Endothelial cell of umbilical vein (primary cell): ENCODE data around the gene SCO2.

Source experiments
- CTCF ChIP-seq, 2 donors: IDR thresholded peaks; 1 replicate in 1 of 2; 2 replicates in 1 of 2; pipeline ENCODE4 v1.5.1; 2011; ENCODE audit warnings: low read length in 2 of 2, mild to moderate bottlenecking in 2 of 2, moderate library complexity in 2 of 2, control low read depth in 1 of 2, inconsistent platforms in 1 of 2, low read depth in 1 of 2; ENCODE audit not compliant: insufficient read depth in 1 of 2; ENCODE audit errors: extremely low read depth in 1 of 2
- EZH2 ChIP-seq: IDR thresholded peaks from 2 replicates; pipeline ENCODE4 v1.6.1; 2012; ENCODE audit warnings: borderline replicate concordance, low read depth, mild to moderate bottlenecking, moderate library complexity, low read length, inconsistent platforms; ENCODE audit not compliant: severe bottlenecking
- FOS ChIP-seq: IDR thresholded peaks from 2 replicates; pipeline ENCODE4 v1.6.1; 2011; ENCODE audit warnings: mild to moderate bottlenecking, low read length, moderate library complexity, borderline replicate concordance; ENCODE audit not compliant: insufficient read depth
- GATA2 ChIP-seq: IDR thresholded peaks from 2 replicates; pipeline ENCODE4 v1.7.0; 2011; ENCODE audit warnings: low read depth, mild to moderate bottlenecking, moderate library complexity, mixed read lengths, low read length; ENCODE audit not compliant: insufficient read length, insufficient read depth
- JUN ChIP-seq: IDR thresholded peaks from 2 replicates; pipeline ENCODE4 v1.6.1; 2011; ENCODE audit warnings: borderline replicate concordance, low read depth; ENCODE audit not compliant: insufficient read length, insufficient read depth
- MAX ChIP-seq: IDR thresholded peaks from 2 replicates; pipeline ENCODE4 v1.6.1; 2011; ENCODE audit not compliant: insufficient read depth, insufficient read length
- MYC ChIP-seq: IDR thresholded peaks from one replicate; pipeline ENCODE4 v1.6.1; 2011; ENCODE audit warnings: mild to moderate bottlenecking, low read depth, low read length
- POLR2A ChIP-seq: IDR thresholded peaks from 2 replicates; pipeline ENCODE4 v1.6.1; 2012; ENCODE audit warnings: low read depth, mild to moderate bottlenecking, control low read depth, low read length
- POLR2AphosphoS5 ChIP-seq: IDR thresholded peaks from 2 replicates; pipeline ENCODE4 v1.6.1; 2012; ENCODE audit warnings: low read depth, mild to moderate bottlenecking, control low read depth, low read length, moderate library complexity; ENCODE audit not compliant: insufficient read depth

GRCh38 chr22:50545522-50546325 lies 20.3 kb upstream of the SCO2 start, which contains the start of gene KLHDC7B:
- TF ChIP-seq CTCF (IDR thresholded peaks at IDR 0.05; ENCODE audit: extremely low read depth in 1 of 2, insufficient read depth in 1 of 2, low read depth in 1 of 2, low read length in 2 of 2) (no peak), POLR2A (no peak), MYC (no peak), POLR2AphosphoS5 (no peak), EZH2 (no peak), MAX (no peak), JUN (no peak), FOS (no peak), GATA2 (no peak)
